ENCODE results near the gene TFCP2L1. TPM values are rescaled to one million over a fixed set of nuclear protein-coding genes. Genes with fewer than 3 reads are reported as not detected.

The TFCP2L1 gene
- total RNA-seq, 4 donors from 2014 or later: 0.31 to 5.7 (median 0.41) TPM

GRCh38 chr2:121295911-121296650, 11.1 kb upstream of the TFCP2L1 start:
- no peaks in the 10 kb centered on the region for H3K36me3 ChIP-seq
- 90 to 100% methylated on average over 1 to 2 of the region's 7 CpGs for WGBS, 2 donors (ENCODE audit: low coverage in 1 of 2)
- ATAC-seq: no peak
- no peaks in the 10 kb centered on the region for H3K9me3 ChIP-seq
- no peak overlapping the region for H3K4me3 ChIP-seq
- no peaks in the 10 kb centered on the region for H3K4me1 ChIP-seq
- TF ChIP-seq EP300 (IDR thresholded peaks at IDR 0.05) (no peak), CTCF (IDR thresholded peaks at IDR 0.05) (no peak), POLR2A (IDR thresholded peaks at IDR 0.05) (no peak), POLR2AphosphoS5 (IDR thresholded peaks at IDR 0.05) (no peak)
- H3K27me3 ChIP-seq: peaks cover 3% of the 10 kb centered on the region
- no peak overlapping the region for H3K27ac ChIP-seq

DNA sequence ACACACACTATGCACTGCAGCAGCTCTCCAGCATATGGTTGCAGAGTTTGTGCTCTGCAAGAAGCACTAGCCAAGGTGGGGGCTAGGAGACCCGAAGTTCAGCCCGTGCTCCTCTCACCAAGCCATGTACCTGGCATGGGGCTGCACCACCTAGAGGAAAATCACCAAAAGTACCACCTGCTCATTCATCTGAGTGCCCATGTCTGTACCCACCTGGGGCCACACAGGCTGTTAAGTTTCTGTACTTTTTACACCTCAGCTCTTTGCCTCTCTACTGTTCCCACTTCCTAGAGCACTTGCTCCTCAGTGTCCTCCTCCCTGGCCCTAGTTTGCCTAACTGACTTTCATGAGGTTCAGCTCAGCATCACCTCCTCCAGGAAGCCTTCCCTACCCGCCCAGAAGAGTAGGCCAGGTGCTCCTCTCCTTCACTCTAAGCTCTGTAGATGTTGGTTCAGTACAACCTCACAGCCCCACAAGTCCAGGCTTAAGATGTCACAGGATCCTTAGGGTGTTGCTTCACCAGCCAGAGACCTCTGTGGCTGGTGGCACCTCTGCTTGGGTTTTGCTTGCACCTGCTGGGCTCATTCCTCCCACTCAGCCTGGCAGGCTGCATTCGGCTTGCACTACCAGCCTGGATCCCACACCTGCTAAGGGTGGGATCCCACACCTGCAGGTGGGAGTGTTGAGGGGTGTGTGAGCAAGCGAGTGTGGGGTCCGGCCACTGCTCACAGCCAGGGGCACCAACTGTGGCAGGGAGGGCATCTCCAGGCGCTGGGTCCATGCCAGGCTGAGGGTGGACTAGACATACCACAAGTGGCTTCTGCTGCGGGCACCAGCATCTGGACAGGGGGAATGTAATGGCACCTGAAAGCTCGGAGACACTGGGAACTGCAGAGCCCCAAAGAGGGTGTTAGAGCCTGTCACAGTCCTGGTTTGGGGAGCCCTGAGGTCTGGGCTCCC, 10.2 kb upstream of the TFCP2L1 start:
- Histone ChIP-seq H3K4me3 (no peak overlapping the region), H3K9me3 (no peaks in the 10 kb centered on the region), H3K4me1 (no peaks in the 10 kb centered on the region), H3K27ac (no peak overlapping the region), H3K27me3 (no peaks in the 10 kb centered on the region), H3K36me3 (no peaks in the 10 kb centered on the region)
- no peak for TF ChIP-seq EP300 (IDR thresholded peaks at IDR 0.05)
- TF ChIP-seq POLR2A (IDR thresholded peaks at IDR 0.05): no peak
- no peak for TF ChIP-seq CTCF (IDR thresholded peaks at IDR 0.05)
- no peak for TF ChIP-seq POLR2AphosphoS5 (IDR thresholded peaks at IDR 0.05)
- WGBS, 2 donors (ENCODE audit: low coverage in 1 of 2): 65 to 89% methylated on average over 2 to 3 of the region's 9 CpGs
- ATAC-seq: no peak

DNA sequence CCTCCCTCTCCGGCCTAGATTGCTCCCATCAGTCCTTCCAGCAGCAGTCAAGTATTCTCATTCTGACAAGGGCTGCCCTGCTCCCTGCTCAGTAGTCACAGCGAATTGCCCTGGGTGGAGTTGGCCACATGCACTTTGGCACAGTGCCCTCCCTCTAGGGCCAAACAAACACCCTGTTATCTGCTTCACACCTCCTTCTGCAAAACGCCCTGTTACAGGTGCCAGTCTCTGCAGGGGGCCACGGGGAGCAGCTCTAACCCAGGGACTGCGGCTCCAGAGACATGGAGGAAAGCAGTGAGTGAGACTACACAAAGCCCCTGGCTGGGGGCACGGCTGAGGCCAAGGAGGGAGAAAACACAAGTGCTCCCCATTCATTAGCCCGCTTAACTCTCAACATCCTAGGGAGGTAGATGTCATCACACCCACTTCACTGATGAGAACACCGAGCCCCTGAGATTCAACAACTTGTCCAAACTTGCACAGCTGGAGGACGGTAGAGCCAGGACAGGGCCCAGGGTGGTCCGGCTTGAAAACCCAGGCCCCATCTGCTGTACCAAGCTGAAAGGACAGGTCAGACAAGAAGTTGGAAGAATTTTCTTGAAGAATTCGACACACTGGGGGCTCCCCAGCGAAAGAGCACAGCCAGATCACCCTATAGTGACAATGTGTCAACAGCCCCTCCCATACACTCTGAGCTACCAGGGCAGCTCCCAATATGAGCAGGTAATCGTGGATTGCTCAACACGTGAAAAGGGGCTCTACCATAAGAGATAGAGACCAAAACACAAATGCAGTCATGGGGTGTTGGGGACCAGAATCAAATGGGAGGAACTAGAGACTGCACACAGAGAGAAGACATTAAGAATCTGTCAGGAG, 8.7 kb upstream of the TFCP2L1 start:
- whole genome bisulfite sequencing, 2 donors (ENCODE audit: low coverage in 1 of 2): 73 to 90% methylated on average over 4 to 6 of the region's 14 CpGs
- no peak overlapping the region for H3K27ac ChIP-seq
- no peaks in the 10 kb centered on the region for H3K27me3 ChIP-seq
- no peaks in the 10 kb centered on the region for H3K36me3 ChIP-seq
- no peaks in the 10 kb centered on the region for H3K4me1 ChIP-seq
- no peak for ATAC-seq
- H3K9me3 ChIP-seq: no peaks in the 10 kb centered on the region
- TF ChIP-seq POLR2AphosphoS5 (IDR thresholded peaks at IDR 0.05) (no peak), POLR2A (IDR thresholded peaks at IDR 0.05) (no peak), EP300 (IDR thresholded peaks at IDR 0.05) (no peak), CTCF (IDR thresholded peaks at IDR 0.05) (no peak)
- H3K4me3 ChIP-seq: no peak overlapping the region

- ATAC-seq: no peak
- Histone ChIP-seq H3K27ac (no peak overlapping the region), H3K4me3 (no peak overlapping the region), H3K9me3 (no peaks in the 10 kb centered on the region), H3K36me3 (no peaks in the 10 kb centered on the region), H3K4me1 (no peaks in the 10 kb centered on the region), H3K27me3 (no peaks in the 10 kb centered on the region)
- TF ChIP-seq CTCF (IDR thresholded peaks at IDR 0.05): no peak
- TF ChIP-seq EP300 (IDR thresholded peaks at IDR 0.05): no peak
- WGBS, 2 donors (ENCODE audit: low coverage in 1 of 2): 79 to 94% methylated on average over 5 of the region's 5 CpGs
Observed at GRCh38 chr2:121291251-121291580, 6.2 kb upstream of the TFCP2L1 start.
